ENCODE data around the gene HNRNPA0.
"Not testable (repeated sequence)": the region's sequence is repeated elsewhere in the genome, so short reads cannot be mapped to it uniquely, and the experiment has no call there.

HNRNPA0 gene

DNA sequence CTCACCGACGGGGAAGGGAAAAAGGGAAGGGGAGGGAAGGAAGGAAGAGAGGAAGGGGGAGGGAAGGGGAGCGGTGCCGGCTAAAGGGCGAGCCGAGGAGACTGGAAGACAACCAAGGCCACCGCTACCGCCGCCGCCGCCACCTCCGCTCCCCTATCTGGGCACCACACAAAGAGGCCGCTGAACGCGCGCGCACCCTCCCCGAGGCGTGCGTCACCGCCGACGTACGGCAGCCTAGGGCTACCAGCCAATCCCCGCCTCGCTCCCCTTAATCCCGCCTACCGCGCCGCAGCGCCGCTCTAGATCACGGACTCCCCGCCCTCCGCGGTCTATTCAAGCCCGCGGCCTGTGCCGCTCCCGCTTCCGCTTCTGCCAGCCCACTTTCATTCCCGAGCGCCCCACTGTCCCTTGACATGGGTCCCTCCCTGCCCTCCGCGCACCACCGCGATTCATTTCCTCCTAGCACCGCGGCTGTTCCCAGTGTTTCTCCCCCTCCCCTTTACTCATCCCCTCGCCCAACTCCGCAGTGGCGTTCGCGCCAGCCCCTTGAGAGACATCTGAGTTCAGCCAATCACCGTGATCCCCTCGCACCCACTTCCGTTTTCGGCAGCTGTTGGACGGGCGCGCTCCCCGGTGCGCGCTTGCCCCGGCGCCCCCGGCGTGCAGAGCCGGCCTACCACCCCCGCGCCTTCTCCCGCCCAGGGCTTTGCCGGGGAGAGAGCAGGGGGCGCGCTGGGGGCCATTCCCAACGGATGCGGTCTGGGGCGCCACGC, at the start of gene HNRNPA0:
HNRNPA0 (minus strand) TSS at position 176 of the 773 bp plus-strand sequence. CDS start 297 bp downstream, outside the sequence.
- peak; percentile 97 for DNase-seq (ENCODE audit: low spot score)

- DNase-seq (ENCODE audit: low spot score), result no peak
Observed at GRCh38 chr5:137802282-137803210, 48.4 kb upstream of the HNRNPA0 start.

DNA sequence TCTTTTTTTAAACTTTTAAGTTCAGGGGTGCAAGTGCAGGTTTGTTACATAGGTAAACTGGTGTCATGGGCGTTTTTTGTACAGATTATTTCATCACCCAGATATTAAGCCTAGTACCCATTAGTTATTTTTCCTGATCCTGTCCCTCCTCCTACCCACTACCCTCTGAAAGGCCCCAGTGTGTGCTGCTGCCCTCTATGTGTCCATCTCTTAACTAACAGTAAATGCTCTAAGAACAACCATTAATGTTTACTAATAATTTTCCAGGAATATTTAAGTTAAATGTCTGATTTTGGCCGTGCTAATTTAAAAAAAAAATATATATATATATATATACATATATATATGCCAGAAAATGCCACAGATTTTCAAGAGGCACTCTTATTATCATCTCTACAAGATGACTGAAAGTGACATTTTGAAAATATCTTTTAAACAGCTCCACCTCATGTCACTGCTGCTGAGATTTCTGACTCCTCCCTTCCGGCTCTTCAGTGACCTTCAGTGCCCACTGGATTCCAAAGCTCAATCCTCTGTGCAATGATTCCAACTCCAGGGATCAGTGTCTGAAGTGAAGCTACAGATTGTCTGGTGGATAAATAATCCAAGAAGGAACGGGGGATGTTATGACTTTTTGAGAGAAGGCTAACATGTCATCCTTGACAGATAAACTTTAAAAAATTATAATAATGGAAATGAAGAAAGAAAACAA, 46.7 kb upstream of the HNRNPA0 start:
- DNase-seq (ENCODE audit: low spot score), result no peak

DNA sequence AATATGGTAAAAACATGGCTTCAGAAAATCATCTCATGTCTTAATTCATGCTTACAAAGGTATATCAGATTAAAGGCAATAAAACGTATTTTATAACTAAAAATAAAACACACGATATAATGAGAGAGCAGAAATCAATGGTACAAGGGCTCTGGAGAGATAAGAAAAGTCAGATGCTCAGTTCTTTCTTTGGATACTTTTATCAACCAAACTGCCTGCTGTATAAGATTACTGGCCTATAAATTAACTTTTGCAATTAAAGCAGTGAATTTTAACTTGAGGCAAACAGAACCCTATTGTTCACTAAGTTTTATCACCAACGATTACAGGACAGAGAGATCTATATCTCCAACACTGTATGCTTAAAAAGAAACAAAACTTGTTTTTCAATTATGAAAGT, 42.1 kb upstream of the HNRNPA0 start:
- DNase-seq (ENCODE audit: low spot score), result no peak

GRCh38 chr5:137794863-137795262, 40.7 kb upstream of the HNRNPA0 start:
- no peak for DNase-seq (ENCODE audit: low spot score)

GRCh38 chr5:137792303-137792702, 38.1 kb upstream of the HNRNPA0 start:
- no peak for DNase-seq (ENCODE audit: low spot score)

- DNase-seq (ENCODE audit: low spot score), result no peak
Observed at GRCh38 chr5:137791799-137792198, 37.6 kb upstream of the HNRNPA0 start.

DNA sequence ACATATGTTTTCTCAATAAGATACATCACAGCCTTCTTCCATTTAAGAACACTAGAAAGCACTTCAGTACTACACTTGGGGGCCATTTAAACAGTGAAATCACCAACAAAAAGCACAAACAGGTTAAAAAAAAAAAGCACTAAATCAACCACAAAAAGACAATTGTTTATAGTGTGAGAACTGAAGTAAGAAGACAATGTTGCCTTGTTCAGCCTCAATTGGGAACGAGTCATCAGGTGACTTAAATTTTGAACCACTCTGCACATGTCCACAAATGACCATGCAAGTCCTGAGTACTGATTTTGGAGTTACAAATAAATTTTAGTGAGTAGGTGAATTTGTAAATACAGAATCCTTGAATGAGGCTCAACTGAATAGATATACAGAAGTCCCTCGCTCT, 37.2 kb upstream of the HNRNPA0 start:
- DNase-seq (ENCODE audit: low spot score), result no peak

DNA sequence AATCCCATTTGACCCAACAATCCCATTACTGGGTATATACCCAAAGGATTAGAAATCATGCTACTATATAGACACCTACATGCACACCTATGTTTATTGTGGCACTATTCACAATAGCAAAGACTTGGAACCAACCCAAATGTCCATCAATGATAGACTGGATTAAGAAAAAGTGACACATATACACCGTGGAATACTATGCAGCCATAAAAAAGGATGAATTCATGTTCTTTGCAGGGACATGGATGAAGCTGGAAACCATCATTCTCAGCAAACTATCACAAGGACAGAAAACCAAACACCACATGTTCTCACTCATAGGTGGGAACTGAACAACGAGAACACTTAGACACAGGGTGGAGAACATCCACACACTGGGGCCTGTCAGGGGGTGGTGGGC, 34.4 kb upstream of the HNRNPA0 start:
- DNase-seq (ENCODE audit: low spot score), result not testable (repeated sequence)

- no peak for DNase-seq (ENCODE audit: low spot score)
Observed at GRCh38 chr5:137782984-137783536, 28.9 kb upstream of the HNRNPA0 start.

GRCh38 chr5:137782055-137782454, 27.9 kb upstream of the HNRNPA0 start:
- DNase-seq (ENCODE audit: low spot score), result no peak

GRCh38 chr5:137778772-137779564, 24.8 kb upstream of the HNRNPA0 start:
- DNase-seq (ENCODE audit: low spot score), result peak; percentile 44

DNA sequence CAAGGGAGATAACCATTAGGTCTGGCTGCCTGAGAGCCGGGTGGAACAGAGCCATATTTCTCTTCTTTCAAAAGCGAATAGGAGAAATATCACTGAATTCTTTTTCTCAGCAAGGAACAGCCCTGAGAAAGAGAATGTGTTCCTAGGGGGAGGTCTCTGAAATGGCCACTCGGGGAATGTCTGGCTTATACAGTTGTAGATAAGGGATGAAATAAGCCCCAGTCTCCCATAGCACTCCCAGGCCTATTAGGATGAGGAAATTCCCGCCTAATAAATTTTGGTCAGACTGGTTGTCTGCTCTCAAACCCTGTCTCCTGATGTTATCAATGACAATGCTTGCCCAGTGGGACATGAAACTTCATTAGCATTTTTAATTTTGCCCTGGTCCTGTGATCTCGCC, 13.8 kb upstream of the HNRNPA0 start:
- not testable (repeated sequence) for DNase-seq (ENCODE audit: low spot score)

DNA sequence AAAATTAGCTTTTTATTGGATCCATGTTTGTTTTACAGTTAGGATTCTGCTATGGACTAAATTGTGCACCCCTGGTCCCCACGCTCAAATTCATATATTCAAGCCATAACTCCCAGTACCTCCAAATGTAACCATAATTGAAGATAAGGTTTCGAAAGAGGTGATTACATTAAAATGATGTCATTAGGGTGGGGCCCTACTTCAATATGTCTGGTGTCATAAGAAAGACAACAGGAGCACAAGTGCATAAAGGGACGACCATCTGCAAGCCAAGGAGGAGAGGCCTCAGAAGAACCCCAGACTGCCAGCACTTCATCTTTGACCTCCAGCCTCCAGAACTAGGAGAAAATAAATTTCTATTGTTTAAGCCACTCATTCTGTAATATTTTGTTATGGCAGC, 7.4 kb upstream of the HNRNPA0 start:
- no peak for DNase-seq (ENCODE audit: low spot score)

GRCh38 chr5:137760719-137761516, 6.8 kb upstream of the HNRNPA0 start:
- no peak for DNase-seq (ENCODE audit: low spot score)

DNA sequence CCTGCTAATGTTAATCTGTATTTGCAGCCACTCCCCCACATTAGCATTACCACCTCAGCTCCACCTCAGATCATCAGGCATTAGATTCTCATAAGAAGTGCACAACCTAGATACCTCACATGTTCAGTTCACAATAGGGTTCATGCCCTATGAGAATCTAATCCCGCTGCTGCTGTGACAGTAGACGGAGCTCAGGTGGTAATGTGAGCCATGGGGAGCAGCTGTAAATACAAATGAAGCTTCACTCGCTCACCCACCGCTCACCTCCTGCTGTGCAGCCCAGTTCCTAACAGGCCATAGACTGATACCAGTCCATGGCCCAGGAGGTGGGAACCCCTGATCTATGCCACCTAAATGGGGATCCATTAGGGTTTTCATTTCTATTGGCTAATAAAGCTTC, 6.1 kb upstream of the HNRNPA0 start:
- DNase-seq (ENCODE audit: low spot score), result no peak

GRCh38 chr5:137758715-137759306, 4.6 kb upstream of the HNRNPA0 start:
- no peak for DNase-seq (ENCODE audit: low spot score)

- peak; percentile 29 for DNase-seq (ENCODE audit: low spot score)
Observed at GRCh38 chr5:137758121-137758520, 4.0 kb upstream of the HNRNPA0 start.

GRCh38 chr5:137757634-137758033, 3.5 kb upstream of the HNRNPA0 start:
- DNase-seq (ENCODE audit: low spot score), result no peak
